Renal cortex interstitium (tissue), 11 donors: ENCODE results near the gene VEPH1. TPM values are rescaled to one million over a fixed set of nuclear protein-coding genes. Genes with fewer than 3 reads are reported as not detected.

Source experiments
- DNase-seq, 11 donors: peaks; one replicate each; pipeline ENCODE4 v3.0.0-alpha.2; 2013; ENCODE audit warnings: low read depth in 9 of 11, low spot score in 4 of 11; ENCODE audit errors: extremely low read depth in 1 of 11
- polyA plus RNA-seq, 3 donors: library from polyadenylated mRNA; unstranded; fragments of 120-200 nt; gene quantifications; one replicate each; pipeline ENCODE4 v1.2.1, GENCODE V29; 2013; ENCODE audit not compliant: insufficient read length in 3 of 3

Gene VEPH1
- polyA plus RNA-seq, 3 donors, result 47.5 to 58.9 (median 47.9) TPM

DNA sequence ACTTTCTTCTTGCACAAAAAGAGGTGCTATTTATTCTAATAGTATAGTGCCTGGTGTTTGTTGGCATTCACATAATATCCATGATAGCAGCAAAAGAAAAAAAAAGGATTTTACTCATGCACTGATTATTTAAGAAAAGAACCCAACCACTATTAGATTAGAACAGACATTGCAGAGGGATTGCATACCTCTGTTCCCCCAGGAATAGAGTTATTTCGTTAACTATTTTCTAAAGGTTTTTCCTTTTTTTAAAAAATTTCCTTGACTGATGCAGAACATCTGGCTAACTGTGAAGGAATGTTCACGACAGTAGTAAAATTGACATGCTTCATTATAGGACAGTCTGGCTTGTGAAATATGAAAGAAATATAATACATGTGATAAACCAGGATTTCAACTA, 203.1 kb downstream of the VEPH1 start:
- DNase-seq, result no peak

GRCh38 chr3:157297328-157297915, 205.8 kb downstream of the VEPH1 start:
- DNase-seq, result no peak

DNA sequence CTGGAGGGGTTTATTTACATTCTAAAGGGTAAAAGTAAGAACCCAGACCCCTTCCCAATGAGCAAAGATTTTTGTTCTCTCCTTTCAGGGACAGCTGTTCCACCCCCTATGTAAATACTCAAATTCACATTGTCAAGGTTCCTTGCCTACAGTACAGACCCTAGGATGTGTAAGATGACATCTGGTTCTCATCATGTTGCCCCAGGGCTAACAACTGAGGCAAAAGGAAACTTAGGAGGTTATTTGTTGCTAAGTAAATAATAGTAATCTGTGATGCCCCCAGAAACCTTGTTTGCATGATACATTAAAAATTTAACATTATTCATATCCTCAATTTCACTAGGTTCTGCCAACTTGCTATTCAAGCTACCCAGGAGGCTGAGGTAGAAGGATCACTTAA, 208.3 kb downstream of the VEPH1 start:
- no peak for DNase-seq

DNA sequence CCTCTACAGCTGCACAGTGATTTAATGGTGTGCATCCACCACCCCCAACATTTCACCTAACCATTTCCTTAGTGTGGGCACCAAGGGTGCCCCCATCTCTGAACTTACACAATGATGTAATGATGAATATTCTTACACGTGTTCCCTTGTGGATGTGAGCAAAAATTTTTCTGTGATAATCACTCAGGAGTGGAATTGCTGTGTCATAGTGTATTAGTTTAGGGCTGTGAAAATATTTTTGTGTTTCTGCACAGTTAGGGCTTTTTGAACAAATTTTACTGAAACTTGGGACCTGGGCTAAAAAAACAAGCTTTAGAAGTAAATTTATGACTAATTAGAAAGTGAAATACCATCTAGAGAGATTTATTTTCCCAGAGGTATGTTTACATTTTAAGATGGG, 208.7 kb downstream of the VEPH1 start:
- DNase-seq, result peak in 1 of 11 donors; percentile 8

GRCh38 chr3:157290766-157291165, 212.4 kb downstream of the VEPH1 start:
- no peak for DNase-seq

GRCh38 chr3:157285966-157286365, 217.2 kb downstream of the VEPH1 start:
- no peak for DNase-seq

DNA sequence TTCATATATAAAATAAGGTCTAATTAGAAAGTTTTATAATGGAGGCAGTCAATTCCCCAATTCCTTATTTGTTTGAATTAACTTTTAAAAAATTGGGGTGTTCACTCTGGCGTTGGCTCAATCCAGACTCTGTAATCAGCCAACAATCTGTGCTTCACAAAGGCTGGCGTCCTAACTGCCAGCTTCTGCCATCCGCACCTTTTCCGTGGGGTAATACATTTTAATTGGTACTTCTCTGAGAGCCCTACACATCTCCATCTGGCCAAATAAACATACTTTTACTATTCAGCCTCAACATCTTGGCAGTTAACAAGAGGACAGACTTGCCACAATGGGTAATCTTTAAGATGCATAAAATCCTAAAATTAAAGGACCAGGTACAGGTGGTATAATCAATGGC, 218.1 kb downstream of the VEPH1 start:
- no peak for DNase-seq

DNA sequence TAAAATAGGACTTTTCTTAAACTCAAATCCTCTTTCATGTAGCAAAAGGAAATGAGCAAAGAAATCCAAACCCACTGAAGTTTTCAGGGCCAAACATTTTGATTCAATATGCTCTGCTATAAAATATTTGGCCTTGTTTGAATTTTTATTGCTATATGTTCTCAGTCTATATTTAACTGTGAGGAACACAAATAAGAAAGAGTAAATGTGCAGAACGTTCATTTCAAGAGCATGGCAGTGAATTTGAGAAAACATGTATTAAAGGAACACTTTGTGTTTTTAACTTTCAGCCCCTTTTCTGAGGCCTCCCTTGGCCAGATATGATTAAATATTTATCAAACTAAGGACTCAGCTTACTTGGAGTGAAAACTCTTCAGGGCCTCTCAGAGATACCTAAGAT, 218.5 kb downstream of the VEPH1 start:
- no peak for DNase-seq

- no peak for DNase-seq
These were observed 220.7 kb downstream of the VEPH1 start for GRCh38 chr3:157282261-157283191.

DNA sequence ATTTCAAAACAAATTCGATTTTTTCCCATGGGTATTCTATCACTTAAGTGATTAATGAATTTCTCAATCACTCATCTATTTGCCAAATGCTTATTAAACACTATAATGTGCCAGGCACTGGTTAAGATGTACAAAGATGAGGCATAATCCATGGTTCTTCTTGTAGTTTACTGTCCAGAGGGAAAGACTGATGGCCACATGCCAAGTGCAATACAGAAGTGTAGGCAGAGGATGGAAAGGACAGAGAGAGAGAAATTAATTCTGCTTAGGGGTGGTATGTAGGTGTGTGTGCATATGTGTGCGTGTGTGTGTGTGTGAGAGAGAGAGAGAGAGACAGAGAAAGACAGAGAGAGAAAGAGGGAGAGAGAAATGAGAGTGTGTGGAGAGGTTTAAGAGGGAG, 222.4 kb downstream of the VEPH1 start:
- no peak for DNase-seq

- no peak for DNase-seq
These were observed 222.9 kb downstream of the VEPH1 start for GRCh38 chr3:157280354-157280753.

- DNase-seq, result no peak
These were observed 224.0 kb downstream of the VEPH1 start for GRCh38 chr3:157279237-157279636.

GRCh38 chr3:157276801-157277200, 226.4 kb downstream of the VEPH1 start:
- DNase-seq, result no peak

- no peak for DNase-seq
These were observed 227.4 kb downstream of the VEPH1 start for GRCh38 chr3:157275832-157276231.

DNA sequence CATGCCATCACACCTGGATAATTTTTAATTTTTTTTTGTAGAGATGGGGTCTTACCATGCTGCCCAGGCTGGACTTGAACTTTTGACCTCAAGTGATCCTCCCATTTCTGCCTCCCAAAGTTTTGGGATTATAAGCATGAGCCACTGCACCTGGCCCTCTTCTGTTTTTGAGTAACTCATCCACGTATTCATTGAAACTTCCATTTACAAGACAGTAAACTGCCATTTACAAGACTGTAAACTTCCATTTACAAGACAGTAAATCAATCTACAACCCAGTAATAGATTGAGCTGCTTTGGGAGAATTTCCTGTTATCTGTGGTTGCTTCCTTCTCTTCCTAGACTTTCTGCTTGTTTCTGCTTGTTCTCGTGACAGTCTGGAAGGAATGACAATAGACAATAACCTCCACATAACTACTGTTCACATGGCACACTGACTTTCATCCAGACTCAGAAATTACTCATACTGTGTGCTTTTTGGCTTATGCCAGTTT, 228.5 kb downstream of the VEPH1 start:
- DNase-seq, result no peak

DNA sequence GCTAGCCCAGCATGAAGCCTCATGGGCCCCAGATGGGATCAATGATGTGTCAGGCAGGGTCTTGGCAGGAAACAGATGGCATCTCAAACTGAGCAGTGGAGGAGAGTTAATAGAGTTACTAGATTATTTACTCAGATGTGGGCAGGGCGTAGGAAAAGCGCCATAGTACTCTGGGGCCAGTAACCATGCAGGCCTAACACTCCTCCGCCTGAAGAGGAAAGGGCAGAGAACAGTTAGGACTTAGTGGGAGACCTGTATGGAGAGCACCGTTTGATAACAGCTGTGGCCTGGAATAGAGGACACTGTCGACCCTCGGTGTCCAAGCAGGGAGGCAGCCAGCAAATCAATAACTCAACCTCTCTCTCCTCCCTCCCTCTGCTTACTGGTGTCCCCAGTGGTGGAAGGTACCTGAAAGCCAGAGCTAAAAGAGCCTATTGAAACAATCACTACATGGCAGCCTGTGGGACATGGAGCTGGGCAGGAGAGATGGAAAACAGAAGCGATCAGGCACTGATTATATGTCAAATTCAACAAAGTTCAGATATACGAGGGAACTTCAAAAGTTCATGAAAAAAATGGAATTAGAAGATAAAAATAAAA, 231.8 kb downstream of the VEPH1 start:
- no peak for DNase-seq

DNA sequence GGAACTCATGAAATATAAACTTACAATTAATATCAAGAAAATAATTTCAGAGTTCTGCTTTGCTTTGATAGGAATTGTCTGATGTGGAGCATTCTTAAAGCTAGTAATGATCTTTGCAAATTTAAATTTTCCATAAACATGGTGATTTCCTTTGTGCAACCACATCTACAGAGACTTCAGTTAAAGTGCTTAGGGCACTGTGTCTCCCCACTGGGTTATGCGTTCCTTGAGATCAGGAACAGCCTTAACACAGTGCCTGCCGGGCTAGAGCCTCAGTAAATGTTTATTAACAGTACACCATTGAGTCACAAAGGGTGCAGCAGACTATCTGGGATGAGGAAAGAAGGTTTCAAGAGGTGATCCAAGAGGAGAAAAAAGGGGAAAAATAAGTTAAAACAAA, 235.2 kb downstream of the VEPH1 start:
- DNase-seq, result no peak

DNA sequence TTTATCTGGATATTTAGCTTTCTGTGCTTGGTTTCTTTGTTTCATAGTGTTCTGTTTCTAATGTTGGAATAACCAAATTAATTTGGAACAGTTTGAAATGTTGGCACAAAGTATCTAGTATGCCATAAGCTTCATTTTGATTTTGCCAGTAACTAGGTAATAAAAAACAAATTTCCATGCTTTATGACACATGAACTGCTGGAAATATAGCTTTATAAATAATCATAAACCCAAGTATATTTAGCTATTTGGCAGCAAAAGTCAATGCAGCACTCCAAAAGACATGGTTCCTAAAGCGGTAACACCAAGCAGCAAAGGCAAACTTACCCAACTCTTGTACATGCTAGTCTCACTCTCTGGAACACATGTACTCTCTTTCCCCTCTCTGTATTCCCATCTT, 237.3 kb downstream of the VEPH1 start:
- no peak for DNase-seq

GRCh38 chr3:157263027-157263426, 240.2 kb downstream of the VEPH1 start:
- no peak for DNase-seq

DNA sequence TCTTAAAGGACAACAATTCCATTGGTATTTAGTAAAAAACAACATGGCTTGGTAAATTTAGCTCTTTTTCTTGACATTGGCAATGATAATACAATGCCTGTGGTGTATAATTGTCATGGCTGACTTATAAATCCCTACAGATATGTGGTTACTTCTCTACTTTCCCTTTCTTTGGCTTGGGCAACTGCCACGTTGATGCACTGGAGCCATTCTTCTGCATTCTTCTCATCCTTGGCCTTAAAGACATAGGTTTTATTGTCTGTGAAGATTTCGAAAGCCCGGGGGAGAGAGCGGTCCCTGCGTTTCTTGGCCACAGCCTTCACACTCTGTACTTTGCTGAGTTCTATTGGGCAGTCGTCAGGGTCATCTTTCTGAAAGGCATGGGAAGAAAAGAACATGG, 242.2 kb downstream of the VEPH1 start:
- no peak for DNase-seq
